H9 (cell line): ENCODE results near the gene DCC. TPM values are rescaled to one million over a fixed set of nuclear protein-coding genes. Genes with fewer than 3 reads are reported as not detected.

ENCODE experiments used
- DNase-seq: peaks from one replicate; pipeline ENCODE4 v3.0.0-alpha.2; 2017
- H2AFZ ChIP-seq: one replicate; pipeline ENCODE4 v1.6.1; 2013; ENCODE audit warnings: mild to moderate bottlenecking, low read length, control low read depth, moderate library complexity
- H2AK5ac ChIP-seq: 2 replicates; pipeline ENCODE4 v1.6.1; 2013; ENCODE audit warnings: low read length, control low read depth, mixed read lengths; ENCODE audit not compliant: insufficient read length
- H2BK120ac ChIP-seq: one replicate; pipeline ENCODE4 v1.6.1; 2013; ENCODE audit warnings: low read depth, mild to moderate bottlenecking, low read length, control low read depth, inconsistent platforms; ENCODE audit not compliant: poor library complexity, severe bottlenecking
- H2BK12ac ChIP-seq: 2 replicates; pipeline ENCODE4 v1.6.1; 2013; ENCODE audit warnings: low read length, control low read depth, mixed read lengths, low read depth; ENCODE audit not compliant: insufficient read length
- H2BK15ac ChIP-seq: 2 replicates; pipeline ENCODE4 v1.6.1; 2013; ENCODE audit warnings: low read depth, low read length, control low read depth
- H2BK20ac ChIP-seq: one replicate; pipeline ENCODE4 v1.6.1; 2013; ENCODE audit warnings: low read depth, mild to moderate bottlenecking, low read length, control low read depth, inconsistent platforms; ENCODE audit not compliant: poor library complexity, severe bottlenecking
- H2BK5ac ChIP-seq: 2 replicates; pipeline ENCODE4 v1.6.1; 2013; ENCODE audit warnings: low read length, control low read depth, mixed read lengths; ENCODE audit not compliant: insufficient read length
- H3K14ac ChIP-seq: 2 replicates; pipeline ENCODE4 v1.6.1; 2013; ENCODE audit warnings: low read length, control low read depth; ENCODE audit not compliant: insufficient read depth
- H3K18ac ChIP-seq: 2 replicates; pipeline ENCODE4 v1.6.1; 2013; ENCODE audit warnings: low read depth, mild to moderate bottlenecking, mixed read lengths, low read length, control low read depth; ENCODE audit not compliant: insufficient read length
- H3K23ac ChIP-seq: 2 replicates; pipeline ENCODE4 v1.6.1; 2013; ENCODE audit warnings: low read length, control low read depth, mixed read lengths, low read depth; ENCODE audit not compliant: insufficient read length
- H3K23me2 ChIP-seq: 2 replicates; pipeline ENCODE4 v1.6.1; 2013; ENCODE audit warnings: low read depth, mild to moderate bottlenecking, mixed read lengths, low read length, control low read depth; ENCODE audit not compliant: insufficient read length, poor library complexity, severe bottlenecking
- H3K27ac ChIP-seq: 2 replicates; pipeline ENCODE4 v1.5.1; 2013; ENCODE audit warnings: low read length, control low read depth, mixed read lengths, low read depth; ENCODE audit not compliant: insufficient read length
- H3K27me3 ChIP-seq: 2 replicates; pipeline ENCODE4 v1.6.1; 2013; ENCODE audit warnings: low read length, control low read depth, inconsistent platforms; ENCODE audit not compliant: insufficient read depth
- H3K4ac ChIP-seq: 2 replicates; pipeline ENCODE4 v1.6.1; 2013; ENCODE audit warnings: low read depth, mild to moderate bottlenecking, control low read depth, inconsistent platforms, low read length, moderate library complexity
- H3K4me1 ChIP-seq: 2 replicates; pipeline ENCODE4 v1.6.1; 2013; ENCODE audit warnings: low read length, control low read depth, inconsistent platforms; ENCODE audit not compliant: insufficient read depth
- H3K4me2 ChIP-seq: 2 replicates; pipeline ENCODE4 v1.6.1; 2013; ENCODE audit warnings: low read length, control low read depth, mixed read lengths; ENCODE audit not compliant: insufficient read length, insufficient read depth
- H3K56ac ChIP-seq: 2 replicates; pipeline ENCODE4 v1.6.1; 2013; ENCODE audit warnings: low read depth, mild to moderate bottlenecking, mixed read lengths, low read length, control low read depth; ENCODE audit not compliant: insufficient read length
- H3K79me1 ChIP-seq: 2 replicates; pipeline ENCODE4 v1.6.1; 2013; ENCODE audit warnings: low read depth, mild to moderate bottlenecking, moderate library complexity, low read length, control low read depth, inconsistent platforms; ENCODE audit not compliant: insufficient read depth, poor library complexity, severe bottlenecking
- H3K79me2 ChIP-seq: 2 replicates; pipeline ENCODE4 v1.6.1; 2013; ENCODE audit warnings: low read length, control low read depth, inconsistent platforms; ENCODE audit not compliant: insufficient read depth
- H3K9ac ChIP-seq: 2 replicates; pipeline ENCODE4 v1.6.1; 2013; ENCODE audit warnings: low read length, control low read depth, mixed read lengths; ENCODE audit not compliant: insufficient read length; ENCODE audit errors: extremely low read depth
- H3K9me3 ChIP-seq: one replicate; pipeline ENCODE4 v1.6.1; 2013; ENCODE audit warnings: low read depth, low read length, inconsistent platforms; ENCODE audit not compliant: control insufficient read depth
- H3T11ph ChIP-seq: one replicate; pipeline ENCODE4 v1.6.1; 2013; ENCODE audit warnings: mild to moderate bottlenecking, low read length, control low read depth, inconsistent platforms
- H4K20me1 ChIP-seq: one replicate; pipeline ENCODE4 v1.6.1; 2013; ENCODE audit not compliant: control insufficient read depth, insufficient read length, insufficient read depth
- H4K5ac ChIP-seq: 2 replicates; pipeline ENCODE4 v1.6.1; 2013; ENCODE audit warnings: low read depth, mild to moderate bottlenecking, mixed read lengths, low read length, control low read depth; ENCODE audit not compliant: insufficient read length
- H4K8ac ChIP-seq: replicated peaks from 2 replicates; pipeline ENCODE4 v1.6.1; 2013; ENCODE audit warnings: low read length, control low read depth, mixed read lengths, low read depth; ENCODE audit not compliant: insufficient read length
- H4K91ac ChIP-seq: 2 replicates; pipeline ENCODE4 v1.6.1; 2013; ENCODE audit warnings: low read depth, mild to moderate bottlenecking, moderate library complexity, mixed read lengths, low read length, control low read depth; ENCODE audit not compliant: insufficient read length
- H3K27ac Mint-ChIP-seq, 3 experiments: 2 replicates in 2 of 3; 3 replicates in 1 of 3; pipeline ENCODE4 v1.8.0; 2020 to 2021; ENCODE audit warnings: mixed read lengths in 3 of 3, mild to moderate bottlenecking in 1 of 3, moderate library complexity in 1 of 3
- H3K27me3 Mint-ChIP-seq: 2 replicates; pipeline ENCODE4 v1.8.0; 2021; ENCODE audit warnings: low read depth, mild to moderate bottlenecking, moderate library complexity, mixed read lengths
- H3K36me3 Mint-ChIP-seq, 3 experiments: 2 replicates in 2 of 3; 3 replicates in 1 of 3; pipeline ENCODE4 v1.8.0; 2020 to 2021; ENCODE audit warnings: low read depth in 3 of 3, mixed read lengths in 3 of 3; ENCODE audit not compliant: insufficient read depth in 1 of 3
- H3K4me1 Mint-ChIP-seq, 2 experiments: 2 replicates each; pipeline ENCODE4 v1.8.0; 2020; ENCODE audit warnings: mixed read lengths in 2 of 2
- H3K4me3 Mint-ChIP-seq, 2 experiments: 2 replicates in 1 of 2; 3 replicates in 1 of 2; pipeline ENCODE4 v1.8.0; 2020 to 2021; ENCODE audit warnings: mild to moderate bottlenecking in 2 of 2, mixed read lengths in 2 of 2, moderate library complexity in 1 of 2
- H3K9me3 Mint-ChIP-seq, 2 experiments: 2 replicates in 1 of 2; 3 replicates in 1 of 2; pipeline ENCODE4 v1.8.0; 2020; ENCODE audit warnings: mild to moderate bottlenecking in 2 of 2, mixed read lengths in 2 of 2, moderate library complexity in 1 of 2
- WGBS: extraction: QIAGEN DNeasy Blood & Tissue Kit; methylation state at CpG from one replicate; pipeline ENCODE4 v1.1.7; 2013; ENCODE audit warnings: missing lambda C conversion rate, low lambda C conversion rate, mixed read lengths; ENCODE audit not compliant: insufficient read length; ENCODE audit errors: extremely low coverage; 5-methylcytosine and 5-hydroxymethylcytosine counted together
- total RNA-seq: library from RNA; stranded (reverse); gene quantifications from 2 replicates; pipeline ENCODE4 v1.2.1, GENCODE V29; 2021
- TF ChIP-seq, protein P1 (sequence below): fragments of 200-600 bp; sonication (generic); conservative IDR thresholded peaks from 3 replicates; pipeline ENCODE4 v1.8.0; 2021; ENCODE audit warnings: antibody characterized with exemption, mild to moderate bottlenecking

The DCC gene
- total RNA-seq, 1 experiment from 2014 or later = 0.35 TPM

DNA sequence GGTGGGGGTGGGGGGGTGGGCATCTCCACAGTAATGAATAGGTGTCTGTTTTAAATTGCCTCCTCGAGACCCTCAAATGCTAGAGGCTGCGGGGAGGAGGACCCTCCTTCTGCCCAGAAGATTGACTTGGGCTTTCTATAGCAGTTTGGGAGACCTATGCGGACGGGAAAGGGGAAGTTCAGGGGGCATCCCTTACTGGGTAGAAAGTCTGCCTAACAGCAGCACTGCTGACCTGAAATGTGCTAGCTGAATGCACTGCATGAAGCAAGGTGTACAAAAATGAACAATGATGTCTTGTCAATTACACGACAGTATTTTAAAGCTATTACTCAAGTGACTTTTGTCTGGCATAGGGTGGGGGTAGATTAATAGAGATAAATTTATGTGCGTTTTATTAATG lies 2.5 kb downstream of the DCC start:
- Mint-ChIP-seq H3K4me1 (peaks cover 27% of the 10 kb centered on the region in 2 experiments), H3K36me3 (no peaks in the 10 kb centered on the region; a peak in 1 of 7 replicates), H3K27me3 (no peaks in the 10 kb centered on the region), H3K4me3 (no peak overlapping the region), H3K9me3 (peaks cover 0 to 2% of the 10 kb centered on the region in 2 experiments; a peak in 2 of 5 replicates), H3K27ac (no peak overlapping the region)
- Histone ChIP-seq H3K4me1 (no peaks in the 10 kb centered on the region), H3K27me3 (peaks cover 26% of the 10 kb centered on the region), H2BK12ac (no peak overlapping the region), H2BK120ac (no peak overlapping the region), H3K27ac (no peak overlapping the region), H3K56ac (no peak overlapping the region), H3K9ac (no peak overlapping the region), H4K5ac (no peak overlapping the region), H2AK5ac (no peak overlapping the region), H3K79me2 (no peaks in the 10 kb centered on the region), H3K4ac (no peak overlapping the region), H4K8ac (no peak overlapping the region), H2BK5ac (no peak overlapping the region), H3K4me2 (peak overlapping the region; percentile 74), H3K23me2 (peaks cover 24% of the 10 kb centered on the region), H3T11ph (no peak overlapping the region), H4K91ac (no peak overlapping the region), H2BK15ac (no peak overlapping the region), H3K18ac (no peak overlapping the region), H4K20me1 (no peaks in the 10 kb centered on the region), H2AFZ (no peak overlapping the region), H3K14ac (no peak overlapping the region), H3K9me3 (no peaks in the 10 kb centered on the region), H2BK20ac (no peak overlapping the region), H3K23ac (no peak overlapping the region), H3K79me1 (no peaks in the 10 kb centered on the region)
- no peak for DNase-seq
- TF ChIP-seq, protein P1, sequence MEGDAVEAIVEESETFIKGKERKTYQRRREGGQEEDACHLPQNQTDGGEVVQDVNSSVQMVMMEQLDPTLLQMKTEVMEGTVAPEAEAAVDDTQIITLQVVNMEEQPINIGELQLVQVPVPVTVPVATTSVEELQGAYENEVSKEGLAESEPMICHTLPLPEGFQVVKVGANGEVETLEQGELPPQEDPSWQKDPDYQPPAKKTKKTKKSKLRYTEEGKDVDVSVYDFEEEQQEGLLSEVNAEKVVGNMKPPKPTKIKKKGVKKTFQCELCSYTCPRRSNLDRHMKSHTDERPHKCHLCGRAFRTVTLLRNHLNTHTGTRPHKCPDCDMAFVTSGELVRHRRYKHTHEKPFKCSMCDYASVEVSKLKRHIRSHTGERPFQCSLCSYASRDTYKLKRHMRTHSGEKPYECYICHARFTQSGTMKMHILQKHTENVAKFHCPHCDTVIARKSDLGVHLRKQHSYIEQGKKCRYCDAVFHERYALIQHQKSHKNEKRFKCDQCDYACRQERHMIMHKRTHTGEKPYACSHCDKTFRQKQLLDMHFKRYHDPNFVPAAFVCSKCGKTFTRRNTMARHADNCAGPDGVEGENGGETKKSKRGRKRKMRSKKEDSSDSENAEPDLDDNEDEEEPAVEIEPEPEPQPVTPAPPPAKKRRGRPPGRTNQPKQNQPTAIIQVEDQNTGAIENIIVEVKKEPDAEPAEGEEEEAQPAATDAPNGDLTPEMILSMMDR = no peak
- WGBS = no CpG with 5 or more reads among the region's 6 CpGs
